Glutamatergic neuron (in vitro differentiated cells): ENCODE data around the gene FGF10. TPM values are rescaled to one million over a fixed set of nuclear protein-coding genes. Genes with fewer than 3 reads are reported as not detected.

Experiments used
- DNase-seq: peaks from one replicate; pipeline ENCODE4 v3.0.0; 2022
- H3K27ac Mint-ChIP-seq: one replicate; pipeline ENCODE4 v1.8.0; 2020; ENCODE audit warnings: mild to moderate bottlenecking, mixed read lengths, inconsistent platforms; ENCODE audit not compliant: unreplicated experiment
- H3K27me3 Mint-ChIP-seq: one replicate; pipeline ENCODE4 v1.8.0; 2020; ENCODE audit warnings: mild to moderate bottlenecking, moderate library complexity, mixed read lengths, inconsistent platforms; ENCODE audit not compliant: unreplicated experiment
- H3K36me3 Mint-ChIP-seq: one replicate; pipeline ENCODE4 v1.8.0; 2020; ENCODE audit warnings: mild to moderate bottlenecking, mixed read lengths, inconsistent platforms; ENCODE audit not compliant: unreplicated experiment
- H3K4me1 Mint-ChIP-seq: one replicate; pipeline ENCODE4 v1.8.0; 2020; ENCODE audit warnings: mild to moderate bottlenecking, low read depth, mixed read lengths, inconsistent platforms; ENCODE audit not compliant: unreplicated experiment
- H3K4me3 Mint-ChIP-seq: one replicate; pipeline ENCODE4 v1.8.0; 2020; ENCODE audit warnings: mild to moderate bottlenecking, mixed read lengths, inconsistent platforms; ENCODE audit not compliant: unreplicated experiment
- H3K9me3 Mint-ChIP-seq: one replicate; pipeline ENCODE4 v1.8.0; 2020; ENCODE audit warnings: mild to moderate bottlenecking, moderate library complexity, mixed read lengths, inconsistent platforms; ENCODE audit not compliant: unreplicated experiment
- total RNA-seq: library from RNA; stranded (reverse); fragmentation: NEBNext Ultra II Directional; extraction: Animal tissue kit (Norgen Biotek cat#: 25700); gene quantifications from one replicate; pipeline ENCODE4 v1.2.1, GENCODE V29; 2021; ENCODE audit not compliant: unreplicated experiment
- TF ChIP-seq, protein P1 (sequence below): fragments of 200-600 bp; sonication (generic); IDR thresholded peaks from one replicate; pipeline ENCODE4 v1.5.0; 2021; ENCODE audit not compliant: partially characterized antibody, unreplicated experiment

FGF10 gene
- total RNA-seq, 1 donor from 2014 or later, result not detected

DNA sequence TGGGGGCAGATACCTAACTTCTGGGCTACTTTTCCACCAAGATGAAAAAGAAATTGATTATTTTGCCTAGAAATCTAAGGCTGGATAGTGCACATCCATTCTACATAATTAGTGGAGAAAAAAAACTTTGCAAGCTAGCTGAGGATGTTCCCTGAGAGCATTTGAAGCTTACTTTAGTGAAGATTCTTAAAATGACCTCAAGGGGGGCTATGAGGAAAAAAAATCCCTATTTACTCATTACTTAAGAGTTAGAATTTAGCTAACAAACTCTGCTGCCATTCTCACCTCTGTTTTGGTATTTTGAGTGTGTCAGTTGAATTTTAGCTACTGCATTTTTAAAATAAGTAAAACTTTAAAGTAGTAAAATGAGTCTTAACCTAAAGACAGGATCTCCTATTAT is 9.2 kb upstream of the FGF10 start:
- H3K9me3 Mint-ChIP-seq, result no peaks in the 10 kb centered on the region
- H3K4me3 Mint-ChIP-seq, result no peak overlapping the region
- no peak overlapping the region for H3K27ac Mint-ChIP-seq
- H3K27me3 Mint-ChIP-seq, result no peaks in the 10 kb centered on the region
- DNase-seq, result no peak
- no peaks in the 10 kb centered on the region for H3K4me1 Mint-ChIP-seq
- no peaks in the 10 kb centered on the region for H3K36me3 Mint-ChIP-seq
- TF ChIP-seq, protein P1, sequence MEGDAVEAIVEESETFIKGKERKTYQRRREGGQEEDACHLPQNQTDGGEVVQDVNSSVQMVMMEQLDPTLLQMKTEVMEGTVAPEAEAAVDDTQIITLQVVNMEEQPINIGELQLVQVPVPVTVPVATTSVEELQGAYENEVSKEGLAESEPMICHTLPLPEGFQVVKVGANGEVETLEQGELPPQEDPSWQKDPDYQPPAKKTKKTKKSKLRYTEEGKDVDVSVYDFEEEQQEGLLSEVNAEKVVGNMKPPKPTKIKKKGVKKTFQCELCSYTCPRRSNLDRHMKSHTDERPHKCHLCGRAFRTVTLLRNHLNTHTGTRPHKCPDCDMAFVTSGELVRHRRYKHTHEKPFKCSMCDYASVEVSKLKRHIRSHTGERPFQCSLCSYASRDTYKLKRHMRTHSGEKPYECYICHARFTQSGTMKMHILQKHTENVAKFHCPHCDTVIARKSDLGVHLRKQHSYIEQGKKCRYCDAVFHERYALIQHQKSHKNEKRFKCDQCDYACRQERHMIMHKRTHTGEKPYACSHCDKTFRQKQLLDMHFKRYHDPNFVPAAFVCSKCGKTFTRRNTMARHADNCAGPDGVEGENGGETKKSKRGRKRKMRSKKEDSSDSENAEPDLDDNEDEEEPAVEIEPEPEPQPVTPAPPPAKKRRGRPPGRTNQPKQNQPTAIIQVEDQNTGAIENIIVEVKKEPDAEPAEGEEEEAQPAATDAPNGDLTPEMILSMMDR, result no peak

DNA sequence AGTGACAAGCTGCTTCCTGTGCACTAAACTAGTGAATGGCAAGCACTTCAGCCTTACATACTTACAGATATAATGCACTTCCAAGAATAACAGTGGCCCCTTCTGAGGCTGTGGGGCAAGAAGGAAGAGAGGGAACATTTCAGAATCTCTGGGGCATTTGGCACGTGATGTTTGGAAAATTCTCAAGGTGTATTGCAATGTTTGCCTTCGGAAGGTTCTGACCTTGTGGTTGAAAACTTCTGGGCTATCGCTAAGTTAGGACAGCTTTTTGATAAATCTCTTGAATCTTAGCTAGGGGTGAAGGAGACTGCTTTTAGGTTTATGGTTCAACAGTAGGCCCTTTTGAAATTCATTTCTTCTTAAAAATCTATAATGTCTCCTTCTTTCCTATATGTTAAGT is 7.1 kb upstream of the FGF10 start:
- TF ChIP-seq, protein P1, result no peak
- Mint-ChIP-seq H3K9me3 (no peaks in the 10 kb centered on the region), H3K27ac (no peak overlapping the region), H3K4me1 (no peaks in the 10 kb centered on the region), H3K27me3 (peaks cover 3% of the 10 kb centered on the region), H3K36me3 (no peaks in the 10 kb centered on the region), H3K4me3 (no peak overlapping the region)
- no peak for DNase-seq

DNA sequence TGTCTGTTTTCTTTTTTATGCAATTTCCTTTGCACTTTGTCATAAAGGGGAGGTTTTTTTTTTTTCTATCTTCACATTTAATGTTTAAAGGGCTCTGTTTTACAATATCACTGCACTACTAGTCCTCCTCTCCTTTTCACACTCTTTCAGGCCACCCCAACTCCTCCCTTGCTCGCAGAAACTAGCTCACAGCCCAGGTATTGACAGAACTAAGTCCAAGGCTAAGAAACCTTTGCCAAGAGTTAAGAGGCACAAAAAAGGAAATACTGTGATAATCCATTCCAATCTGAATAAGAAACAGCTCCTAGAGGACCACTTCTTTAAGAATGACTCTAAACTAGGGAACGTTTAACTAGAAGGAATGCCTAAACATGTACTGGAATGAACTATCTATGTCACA is 1.1 kb upstream of the FGF10 start:
- H3K27me3 Mint-ChIP-seq, result peaks cover 17% of the 10 kb centered on the region
- no peak for DNase-seq
- H3K9me3 Mint-ChIP-seq, result no peaks in the 10 kb centered on the region
- no peak overlapping the region for H3K27ac Mint-ChIP-seq
- TF ChIP-seq, protein P1, result no peak
- H3K36me3 Mint-ChIP-seq, result no peaks in the 10 kb centered on the region
- peaks cover 12% of the 10 kb centered on the region for H3K4me1 Mint-ChIP-seq
- peak overlapping the region; percentile 94 for H3K4me3 Mint-ChIP-seq

DNA sequence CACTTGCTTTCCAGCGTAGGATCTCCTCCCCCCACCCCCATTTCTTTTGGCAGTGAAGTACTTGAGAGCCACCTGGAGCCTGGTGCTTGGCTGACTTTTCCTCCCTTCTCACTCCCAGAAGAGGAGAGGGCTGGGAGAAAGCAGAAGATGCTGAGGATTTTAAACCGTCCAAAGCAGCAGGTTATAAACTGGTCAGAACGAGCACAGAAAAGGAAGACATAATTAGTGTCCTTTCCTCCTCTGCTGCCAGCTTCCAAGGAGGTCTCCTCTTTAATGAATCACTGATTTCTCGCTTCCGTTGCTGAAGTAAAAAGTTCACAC is 563 bp upstream of the FGF10 start:
- no peak for DNase-seq
- Mint-ChIP-seq H3K9me3 (peaks cover 2% of the 10 kb centered on the region), H3K4me1 (peaks cover 15% of the 10 kb centered on the region), H3K36me3 (no peaks in the 10 kb centered on the region), H3K27ac (no peak overlapping the region), H3K27me3 (peaks cover 17% of the 10 kb centered on the region), H3K4me3 (peak overlapping the region; percentile 94)
- TF ChIP-seq, protein P1, result no peak

DNA sequence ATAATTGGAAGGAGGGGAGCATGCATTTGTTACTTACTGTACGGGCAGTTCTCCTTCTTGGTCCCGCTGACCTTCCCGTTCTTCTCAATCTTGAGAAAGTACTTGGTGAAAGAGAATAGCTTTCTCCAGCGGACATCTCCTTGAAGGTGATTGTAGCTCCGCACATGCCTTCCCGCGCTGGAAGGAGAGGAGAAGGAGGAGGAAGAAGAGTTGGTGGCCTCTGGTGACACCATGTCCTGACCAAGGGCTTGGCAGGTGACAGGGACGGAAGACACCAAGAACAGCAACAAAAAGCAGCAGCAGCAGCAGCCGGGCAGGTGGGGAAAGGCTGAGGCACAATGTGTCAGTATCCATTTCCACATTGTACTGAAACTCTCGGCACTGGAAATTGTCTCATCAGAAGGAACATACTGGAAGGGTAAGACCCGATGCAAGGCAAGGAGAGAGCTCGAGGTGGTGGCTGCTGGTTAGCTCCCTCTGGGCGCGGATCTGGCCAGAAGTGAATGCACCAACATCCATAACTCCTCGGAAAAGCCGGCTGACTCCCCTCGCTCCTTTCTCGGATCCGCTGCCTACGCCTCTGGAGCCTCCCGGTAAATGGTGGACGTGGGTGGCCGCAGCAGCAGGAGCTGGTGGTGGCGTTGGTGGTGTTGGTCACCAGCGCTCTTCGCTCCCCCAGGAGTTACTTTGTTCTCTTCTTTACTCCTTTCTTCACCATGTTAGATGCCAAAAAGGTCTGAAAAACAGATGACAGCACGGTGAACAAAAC is 715 bp downstream of the FGF10 start:
- Mint-ChIP-seq H3K36me3 (no peaks in the 10 kb centered on the region), H3K27me3 (peaks cover 17% of the 10 kb centered on the region), H3K27ac (no peak overlapping the region), H3K9me3 (peaks cover 2% of the 10 kb centered on the region), H3K4me1 (peaks cover 16% of the 10 kb centered on the region), H3K4me3 (peak overlapping the region; percentile 94)
- TF ChIP-seq, protein P1, result no peak
- DNase-seq, result peak; percentile 36
